PC-9 (cell line): ENCODE measurements around the gene TYROBP.

Source experiments
- EZH2 ChIP-seq: fragments of 200-600 bp; sonication (generic); IDR thresholded peaks from 2 replicates; pipeline ENCODE4 v1.8.0; 2017; ENCODE audit warnings: antibody characterized with exemption, low read depth
- TF ChIP-seq, protein P1 (sequence below): fragments of 200-600 bp; sonication (generic); conservative IDR thresholded peaks from 2 replicates; pipeline ENCODE4 v1.6.1; 2017; ENCODE audit warnings: mixed run types, antibody characterized with exemption, mild to moderate bottlenecking, moderate library complexity

DNA sequence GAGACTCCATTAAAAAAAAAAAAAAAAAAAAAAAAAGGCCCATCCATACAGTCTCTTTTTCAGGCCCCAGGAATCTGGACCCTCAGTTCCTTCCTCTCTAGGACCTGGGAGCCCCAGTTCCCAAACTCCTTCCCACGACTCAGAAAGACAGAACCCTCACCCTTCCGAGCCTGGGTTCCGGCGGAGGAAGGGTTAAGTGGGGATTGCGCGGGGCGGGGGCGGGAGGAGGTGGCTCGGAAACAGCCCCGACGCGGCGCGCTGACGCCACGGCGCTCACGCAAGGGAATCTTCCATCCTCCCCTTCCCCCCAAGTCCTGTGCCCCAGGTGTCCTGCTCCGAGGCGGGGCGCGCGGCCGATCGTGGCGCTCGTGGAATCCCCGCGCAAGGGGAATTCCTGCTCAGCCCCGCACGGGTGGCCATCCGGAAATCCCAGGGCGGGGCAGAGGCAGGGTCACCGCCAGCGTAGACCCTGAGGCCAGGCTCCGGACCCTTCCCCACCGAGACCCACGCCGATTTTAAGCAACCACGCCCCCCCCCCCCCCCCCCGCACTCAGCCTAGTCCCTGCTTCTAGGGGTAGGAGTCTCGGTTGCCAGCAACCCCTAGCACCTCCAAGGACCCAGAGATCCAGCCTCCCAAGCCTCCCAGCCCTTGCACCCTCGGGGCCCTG, 8.4 kb downstream of the TYROBP start:
- TF ChIP-seq, protein P1, sequence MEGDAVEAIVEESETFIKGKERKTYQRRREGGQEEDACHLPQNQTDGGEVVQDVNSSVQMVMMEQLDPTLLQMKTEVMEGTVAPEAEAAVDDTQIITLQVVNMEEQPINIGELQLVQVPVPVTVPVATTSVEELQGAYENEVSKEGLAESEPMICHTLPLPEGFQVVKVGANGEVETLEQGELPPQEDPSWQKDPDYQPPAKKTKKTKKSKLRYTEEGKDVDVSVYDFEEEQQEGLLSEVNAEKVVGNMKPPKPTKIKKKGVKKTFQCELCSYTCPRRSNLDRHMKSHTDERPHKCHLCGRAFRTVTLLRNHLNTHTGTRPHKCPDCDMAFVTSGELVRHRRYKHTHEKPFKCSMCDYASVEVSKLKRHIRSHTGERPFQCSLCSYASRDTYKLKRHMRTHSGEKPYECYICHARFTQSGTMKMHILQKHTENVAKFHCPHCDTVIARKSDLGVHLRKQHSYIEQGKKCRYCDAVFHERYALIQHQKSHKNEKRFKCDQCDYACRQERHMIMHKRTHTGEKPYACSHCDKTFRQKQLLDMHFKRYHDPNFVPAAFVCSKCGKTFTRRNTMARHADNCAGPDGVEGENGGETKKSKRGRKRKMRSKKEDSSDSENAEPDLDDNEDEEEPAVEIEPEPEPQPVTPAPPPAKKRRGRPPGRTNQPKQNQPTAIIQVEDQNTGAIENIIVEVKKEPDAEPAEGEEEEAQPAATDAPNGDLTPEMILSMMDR: no peak
- no peak for TF ChIP-seq EZH2
